HEK293 (cell line): Measurements from ENCODE around the gene CCDC30.

Source experiments
- BCL11A ChIP-seq: fragments of 450-650 bp; formaldehyde crosslinking; IDR thresholded peaks from 2 replicates; pipeline ENCODE4 v1.5.1; 2016; ENCODE audit warnings: low read depth, missing biosample characterization, missing genetic modification characterization
- KLF10 ChIP-seq: fragments of 450-650 bp; IDR thresholded peaks from 2 replicates; pipeline ENCODE4 v1.5.1; 2018; ENCODE audit warnings: missing biosample characterization, mild to moderate bottlenecking, missing genetic modification characterization
- YY1 ChIP-seq: fragments of 450-650 bp; formaldehyde crosslinking; IDR thresholded peaks from 2 replicates; pipeline ENCODE4 v1.5.1; 2018; ENCODE audit warnings: missing biosample characterization, missing genetic modification characterization
- ZFP37 ChIP-seq: fragments of 450-650 bp; formaldehyde crosslinking; IDR thresholded peaks from 2 replicates; pipeline ENCODE4 v1.5.1; 2016; ENCODE audit warnings: missing biosample characterization, missing genetic modification characterization
- ZNF10 ChIP-seq: fragments of 450-650 bp; formaldehyde crosslinking; IDR thresholded peaks from 2 replicates; pipeline ENCODE4 v1.5.1; 2017; ENCODE audit warnings: missing biosample characterization, missing genetic modification characterization
- ZNF112 ChIP-seq: fragments of 450-650 bp; formaldehyde crosslinking; IDR thresholded peaks from 2 replicates; pipeline ENCODE4 v1.5.0; 2017; ENCODE audit warnings: missing biosample characterization, missing genetic modification characterization
- ZNF24 ChIP-seq: fragments of 450-650 bp; formaldehyde crosslinking; IDR thresholded peaks from 2 replicates; pipeline ENCODE4 v1.5.1; 2016; ENCODE audit warnings: missing biosample characterization, missing genetic modification characterization
- ZNF530 ChIP-seq: fragments of 450-650 bp; formaldehyde crosslinking; IDR thresholded peaks from 2 replicates; pipeline ENCODE4 v1.5.1; 2016; ENCODE audit warnings: low read depth, missing biosample characterization, missing genetic modification characterization
- ZNF629 ChIP-seq: fragments of 450-650 bp; formaldehyde crosslinking; IDR thresholded peaks from 2 replicates; pipeline ENCODE4 v1.5.1; 2017; ENCODE audit warnings: missing biosample characterization, missing genetic modification characterization
- TF ChIP-seq, protein P1 (sequence below): fragments of 450-650 bp; formaldehyde crosslinking; IDR thresholded peaks from 2 replicates; pipeline ENCODE4 v1.5.1; 2017; ENCODE audit warnings: missing biosample characterization, missing genetic modification characterization
- TF ChIP-seq, protein P2 (sequence below): fragments of 450-650 bp; formaldehyde crosslinking; IDR thresholded peaks from 2 replicates; pipeline ENCODE4 v1.5.1; 2016; ENCODE audit warnings: missing biosample characterization, missing genetic modification characterization
- TF ChIP-seq, protein P3 (sequence below): fragments of 450-650 bp; formaldehyde crosslinking; optimal IDR thresholded peaks from 2 replicates; pipeline ENCODE3; 2016; ENCODE audit warnings: missing biosample characterization, mild to moderate bottlenecking, missing genetic modification characterization
- TF ChIP-seq, protein P4 (sequence below): IDR thresholded peaks from 2 replicates; pipeline ENCODE4 v1.6.1; 2011; ENCODE audit warnings: mild to moderate bottlenecking, low read depth, low read length, borderline replicate concordance
- TF ChIP-seq, protein P5 (sequence below): fragments of 450-650 bp; formaldehyde crosslinking; IDR thresholded peaks from 2 replicates; pipeline ENCODE4 v1.5.1; 2017; ENCODE audit warnings: missing biosample characterization, missing genetic modification characterization

DNA sequence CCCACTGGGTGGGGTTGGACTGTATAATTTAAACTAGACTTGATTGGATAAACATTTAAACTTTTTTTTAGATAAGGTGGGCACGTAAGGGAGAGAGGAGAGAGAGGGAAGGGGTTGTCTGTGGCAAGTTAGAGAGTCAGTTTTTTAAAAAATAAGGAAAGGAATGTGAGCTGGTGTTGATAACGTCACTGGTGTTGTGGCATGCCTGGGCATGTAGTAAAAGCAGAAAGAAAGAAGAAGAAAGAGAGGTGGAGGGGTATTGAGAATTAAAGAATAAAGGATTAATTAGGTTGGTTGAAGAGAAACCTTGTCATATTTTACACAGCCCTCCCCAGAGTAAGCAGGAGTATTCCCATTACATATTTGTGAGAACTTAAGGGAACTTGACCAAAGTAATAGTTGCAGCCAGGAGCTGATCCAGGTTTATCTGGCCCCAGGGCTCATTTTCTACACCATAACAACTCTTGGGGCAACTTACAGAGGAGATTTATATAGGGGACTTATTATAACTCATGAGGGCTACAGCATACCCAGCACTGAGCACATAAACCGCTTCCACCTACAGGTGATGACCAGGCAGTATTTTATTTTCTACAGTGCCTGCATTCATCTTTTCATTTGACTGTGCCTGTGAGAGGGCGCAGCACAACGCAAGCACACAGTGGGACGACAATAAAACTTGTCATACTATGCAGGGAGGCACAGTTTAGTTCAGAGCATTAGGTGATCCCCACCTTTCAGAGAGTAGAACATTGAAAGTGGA is 70.2 kb downstream of the CCDC30 start:
- TF ChIP-seq, protein P1, sequence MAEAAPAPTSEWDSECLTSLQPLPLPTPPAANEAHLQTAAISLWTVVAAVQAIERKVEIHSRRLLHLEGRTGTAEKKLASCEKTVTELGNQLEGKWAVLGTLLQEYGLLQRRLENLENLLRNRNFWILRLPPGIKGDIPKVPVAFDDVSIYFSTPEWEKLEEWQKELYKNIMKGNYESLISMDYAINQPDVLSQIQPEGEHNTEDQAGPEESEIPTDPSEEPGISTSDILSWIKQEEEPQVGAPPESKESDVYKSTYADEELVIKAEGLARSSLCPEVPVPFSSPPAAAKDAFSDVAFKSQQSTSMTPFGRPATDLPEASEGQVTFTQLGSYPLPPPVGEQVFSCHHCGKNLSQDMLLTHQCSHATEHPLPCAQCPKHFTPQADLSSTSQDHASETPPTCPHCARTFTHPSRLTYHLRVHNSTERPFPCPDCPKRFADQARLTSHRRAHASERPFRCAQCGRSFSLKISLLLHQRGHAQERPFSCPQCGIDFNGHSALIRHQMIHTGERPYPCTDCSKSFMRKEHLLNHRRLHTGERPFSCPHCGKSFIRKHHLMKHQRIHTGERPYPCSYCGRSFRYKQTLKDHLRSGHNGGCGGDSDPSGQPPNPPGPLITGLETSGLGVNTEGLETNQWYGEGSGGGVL = no peak
- TF ChIP-seq BCL11A (tag by site-specific recombination) (no peak), ZNF112 (no peak), KLF10 (tag by site-specific recombination) (no peak), YY1 (tag by site-specific recombination) (no peak), ZNF530 (no peak), ZNF24 (tag by site-specific recombination) (no peak), ZNF629 (tag by site-specific recombination) (no peak), ZFP37 (tag by site-specific recombination) (no peak), ZNF10 (no peak)
- TF ChIP-seq, protein P2, sequence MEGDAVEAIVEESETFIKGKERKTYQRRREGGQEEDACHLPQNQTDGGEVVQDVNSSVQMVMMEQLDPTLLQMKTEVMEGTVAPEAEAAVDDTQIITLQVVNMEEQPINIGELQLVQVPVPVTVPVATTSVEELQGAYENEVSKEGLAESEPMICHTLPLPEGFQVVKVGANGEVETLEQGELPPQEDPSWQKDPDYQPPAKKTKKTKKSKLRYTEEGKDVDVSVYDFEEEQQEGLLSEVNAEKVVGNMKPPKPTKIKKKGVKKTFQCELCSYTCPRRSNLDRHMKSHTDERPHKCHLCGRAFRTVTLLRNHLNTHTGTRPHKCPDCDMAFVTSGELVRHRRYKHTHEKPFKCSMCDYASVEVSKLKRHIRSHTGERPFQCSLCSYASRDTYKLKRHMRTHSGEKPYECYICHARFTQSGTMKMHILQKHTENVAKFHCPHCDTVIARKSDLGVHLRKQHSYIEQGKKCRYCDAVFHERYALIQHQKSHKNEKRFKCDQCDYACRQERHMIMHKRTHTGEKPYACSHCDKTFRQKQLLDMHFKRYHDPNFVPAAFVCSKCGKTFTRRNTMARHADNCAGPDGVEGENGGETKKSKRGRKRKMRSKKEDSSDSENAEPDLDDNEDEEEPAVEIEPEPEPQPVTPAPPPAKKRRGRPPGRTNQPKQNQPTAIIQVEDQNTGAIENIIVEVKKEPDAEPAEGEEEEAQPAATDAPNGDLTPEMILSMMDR = no peak
- TF ChIP-seq, protein P3, sequence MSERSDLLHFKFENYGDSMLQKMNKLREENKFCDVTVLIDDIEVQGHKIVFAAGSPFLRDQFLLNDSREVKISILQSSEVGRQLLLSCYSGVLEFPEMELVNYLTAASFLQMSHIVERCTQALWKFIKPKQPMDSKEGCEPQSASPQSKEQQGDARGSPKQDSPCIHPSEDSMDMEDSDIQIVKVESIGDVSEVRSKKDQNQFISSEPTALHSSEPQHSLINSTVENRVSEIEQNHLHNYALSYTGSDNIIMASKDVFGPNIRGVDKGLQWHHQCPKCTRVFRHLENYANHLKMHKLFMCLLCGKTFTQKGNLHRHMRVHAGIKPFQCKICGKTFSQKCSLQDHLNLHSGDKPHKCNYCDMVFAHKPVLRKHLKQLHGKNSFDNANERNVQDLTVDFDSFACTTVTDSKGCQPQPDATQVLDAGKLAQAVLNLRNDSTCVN (tag by site-specific recombination) = no peak
- TF ChIP-seq, protein P4, sequence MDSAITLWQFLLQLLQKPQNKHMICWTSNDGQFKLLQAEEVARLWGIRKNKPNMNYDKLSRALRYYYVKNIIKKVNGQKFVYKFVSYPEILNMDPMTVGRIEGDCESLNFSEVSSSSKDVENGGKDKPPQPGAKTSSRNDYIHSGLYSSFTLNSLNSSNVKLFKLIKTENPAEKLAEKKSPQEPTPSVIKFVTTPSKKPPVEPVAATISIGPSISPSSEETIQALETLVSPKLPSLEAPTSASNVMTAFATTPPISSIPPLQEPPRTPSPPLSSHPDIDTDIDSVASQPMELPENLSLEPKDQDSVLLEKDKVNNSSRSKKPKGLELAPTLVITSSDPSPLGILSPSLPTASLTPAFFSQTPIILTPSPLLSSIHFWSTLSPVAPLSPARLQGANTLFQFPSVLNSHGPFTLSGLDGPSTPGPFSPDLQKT = no peak
- TF ChIP-seq, protein P5, sequence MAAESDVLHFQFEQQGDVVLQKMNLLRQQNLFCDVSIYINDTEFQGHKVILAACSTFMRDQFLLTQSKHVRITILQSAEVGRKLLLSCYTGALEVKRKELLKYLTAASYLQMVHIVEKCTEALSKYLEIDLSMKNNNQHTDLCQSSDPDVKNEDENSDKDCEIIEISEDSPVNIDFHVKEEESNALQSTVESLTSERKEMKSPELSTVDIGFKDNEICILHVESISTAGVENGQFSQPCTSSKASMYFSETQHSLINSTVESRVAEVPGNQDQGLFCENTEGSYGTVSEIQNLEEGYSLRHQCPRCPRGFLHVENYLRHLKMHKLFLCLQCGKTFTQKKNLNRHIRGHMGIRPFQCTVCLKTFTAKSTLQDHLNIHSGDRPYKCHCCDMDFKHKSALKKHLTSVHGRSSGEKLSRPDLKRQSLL (tag by site-specific recombination) = no peak
